Stimulated activated CD8-positive, alpha-beta memory T cell treated with anti-CD3 and anti-CD28 coated beads, Interleukin-4, amount 100 ng/mL, for 24 hours (primary cell): ENCODE results near the gene SPACA6.
"Not testable (repeated sequence)": the region's sequence is repeated elsewhere in the genome, so short reads cannot be mapped to it uniquely, and the experiment has no call there.

Experiments used
- DNase-seq: peaks from one replicate; pipeline ENCODE4 v3.0.0-alpha.2; 2020; ENCODE audit warnings: low read depth

SPACA6 gene

DNA sequence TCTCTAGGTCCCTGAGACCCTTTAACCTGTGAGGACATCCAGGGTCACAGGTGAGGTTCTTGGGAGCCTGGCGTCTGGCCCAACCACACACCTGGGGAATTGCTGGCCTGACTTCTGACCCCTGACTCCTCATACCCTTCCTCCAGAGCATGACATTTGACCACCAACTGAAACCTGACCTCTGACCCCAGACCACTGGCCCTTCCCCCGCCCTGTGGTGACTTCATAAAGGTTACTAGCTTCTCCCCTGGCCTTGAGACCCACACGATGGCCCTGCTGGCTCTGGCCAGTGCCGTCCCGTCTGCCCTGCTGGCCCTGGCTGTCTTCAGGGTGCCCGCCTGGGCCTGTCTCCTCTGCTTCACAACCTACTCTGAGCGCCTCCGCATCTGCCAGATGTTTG, at the start of gene SPACA6:
TSS of gene SPACA6 (plus strand) at position 71 of the 400 bp plus-strand sequence. CDS start at position 268, 197 bp downstream.
- no peak for DNase-seq

- no peak for DNase-seq
Measured at GRCh38 chr19:51644636-51645271, 48.4 kb upstream of the SPACA6 start.

DNA sequence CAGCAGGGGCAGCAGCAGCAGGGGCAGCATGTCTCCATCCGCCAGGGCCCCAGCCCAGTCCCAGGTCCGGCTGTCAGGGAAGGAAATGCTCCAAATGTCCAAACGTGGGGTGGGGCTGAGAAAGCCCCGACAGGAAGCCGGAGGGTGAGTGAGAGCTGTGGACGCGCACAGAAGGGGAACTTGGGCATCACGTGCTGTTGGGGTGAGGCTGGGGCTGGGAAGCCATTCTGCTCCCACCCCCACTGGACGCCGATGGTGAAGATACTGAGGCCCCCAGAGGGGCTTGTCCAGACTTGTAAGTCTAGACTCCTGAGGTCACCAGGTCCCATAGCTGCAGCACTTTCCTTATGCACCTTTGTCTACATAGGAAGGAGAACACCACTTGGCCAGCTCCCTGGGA, 46.4 kb upstream of the SPACA6 start, which contains the start of gene SIGLEC14:
TSS of gene SIGLEC14 (minus strand) at position 96 of the 400 bp plus-strand sequence. CDS start at position 30, 66 bp downstream.
- not testable (repeated sequence) for DNase-seq

GRCh38 chr19:51647318-51647717, 45.8 kb upstream of the SPACA6 start:
- DNase-seq: no peak

DNA sequence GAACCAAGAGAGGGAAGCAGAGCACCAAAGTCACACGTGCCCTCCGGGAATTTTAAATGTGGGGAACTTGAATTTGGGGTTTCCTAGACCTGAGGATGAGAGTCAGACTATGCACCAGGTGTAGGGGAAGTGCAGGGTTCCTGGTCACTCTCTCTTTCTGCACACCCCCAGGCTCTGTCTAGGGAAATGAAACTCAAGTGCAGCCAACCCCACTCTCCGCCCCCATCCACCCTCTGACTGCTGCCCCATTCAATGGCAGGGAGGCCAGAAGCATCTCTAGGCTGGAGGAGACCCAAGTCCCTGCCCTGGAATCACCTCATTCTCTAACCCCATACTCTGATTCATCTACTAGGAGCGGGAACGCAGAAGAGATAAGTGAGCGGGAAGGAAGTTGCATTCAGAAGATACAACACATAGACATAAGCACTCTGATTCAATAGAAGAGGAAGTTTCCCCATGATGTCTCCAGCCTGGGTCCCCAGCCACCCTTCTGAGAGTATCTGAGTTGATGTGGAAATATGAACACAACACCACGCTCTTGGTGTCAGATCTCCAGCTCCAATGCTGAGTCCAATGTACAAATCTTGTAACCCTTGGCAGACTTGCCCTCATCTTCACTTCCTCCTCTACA, 41.8 kb upstream of the SPACA6 start:
- DNase-seq: no peak

DNA sequence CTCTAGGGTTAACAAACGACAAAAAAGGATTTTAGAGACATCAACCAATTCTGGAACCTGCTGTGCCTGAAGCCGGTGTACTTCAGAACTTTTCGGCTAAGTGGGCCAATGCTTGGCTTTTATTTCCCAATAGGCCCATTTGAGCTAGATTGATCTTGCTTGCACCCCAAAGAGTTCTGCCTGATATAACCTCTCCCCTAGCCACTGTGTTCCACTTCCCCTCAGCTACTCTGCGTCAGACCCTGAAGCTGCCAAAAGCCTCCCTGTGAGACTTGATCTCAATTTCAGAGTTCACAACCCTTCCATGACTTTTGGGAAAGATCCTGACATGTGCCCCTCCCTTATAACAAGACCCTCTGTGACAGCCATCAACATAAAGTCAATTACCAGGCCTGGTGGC, 40.9 kb upstream of the SPACA6 start:
- no peak for DNase-seq

- DNase-seq: no peak
Measured at GRCh38 chr19:51653162-51653561, 40.0 kb upstream of the SPACA6 start.

- no peak for DNase-seq
Measured at GRCh38 chr19:51654783-51655182, 38.3 kb upstream of the SPACA6 start.

DNA sequence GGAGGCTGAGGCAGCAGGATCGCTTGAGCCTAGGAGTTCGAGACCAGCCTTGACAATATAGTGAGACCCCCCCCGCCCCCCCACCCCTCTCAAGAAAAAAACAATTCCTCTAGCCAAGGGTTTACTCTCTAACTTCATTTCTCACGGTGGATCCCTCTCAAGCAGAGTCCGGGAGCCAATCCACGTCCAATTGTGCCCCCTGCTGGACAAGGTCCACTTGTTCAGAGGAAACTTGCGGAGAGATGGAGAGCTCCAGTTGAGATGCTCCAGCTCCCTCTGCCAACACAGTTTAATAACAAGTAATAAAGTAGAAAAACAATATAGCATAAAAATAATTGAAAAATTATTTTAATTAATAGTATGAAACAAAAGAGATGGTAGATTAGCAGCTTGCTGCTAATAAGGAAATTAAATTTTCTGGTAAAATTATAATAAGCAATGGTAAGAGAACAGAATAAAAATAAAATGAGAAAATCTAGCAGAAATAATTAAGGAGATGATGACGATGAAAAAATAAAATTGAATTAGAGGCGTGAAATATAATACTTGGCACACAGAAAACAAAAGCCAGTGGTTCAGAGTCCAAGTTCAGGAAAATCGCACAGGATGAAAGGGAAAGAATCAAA, 32.0 kb upstream of the SPACA6 start:
- peak; percentile 56 for DNase-seq

DNA sequence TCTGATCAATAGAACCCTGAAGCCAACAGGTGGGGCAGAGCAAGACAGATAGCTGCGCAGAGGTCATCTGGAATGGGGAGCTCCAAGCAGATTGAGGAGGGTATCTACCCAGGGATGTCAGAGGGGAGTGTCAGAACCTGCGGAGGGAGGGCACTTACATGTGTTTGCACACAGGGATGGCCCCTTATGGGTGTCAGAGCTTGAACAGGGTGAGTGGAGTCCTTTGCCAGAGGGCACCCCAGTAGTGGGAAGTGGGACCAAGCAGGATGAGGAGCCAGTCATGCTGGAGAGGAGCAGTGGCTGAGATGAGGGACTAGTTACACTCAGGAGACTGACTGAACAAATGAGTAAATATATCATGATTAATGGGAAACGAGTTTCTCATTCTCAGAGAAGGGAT, 29.5 kb upstream of the SPACA6 start:
- DNase-seq: no peak

- no peak for DNase-seq
Measured at GRCh38 chr19:51664131-51664530, 29.0 kb upstream of the SPACA6 start.

DNA sequence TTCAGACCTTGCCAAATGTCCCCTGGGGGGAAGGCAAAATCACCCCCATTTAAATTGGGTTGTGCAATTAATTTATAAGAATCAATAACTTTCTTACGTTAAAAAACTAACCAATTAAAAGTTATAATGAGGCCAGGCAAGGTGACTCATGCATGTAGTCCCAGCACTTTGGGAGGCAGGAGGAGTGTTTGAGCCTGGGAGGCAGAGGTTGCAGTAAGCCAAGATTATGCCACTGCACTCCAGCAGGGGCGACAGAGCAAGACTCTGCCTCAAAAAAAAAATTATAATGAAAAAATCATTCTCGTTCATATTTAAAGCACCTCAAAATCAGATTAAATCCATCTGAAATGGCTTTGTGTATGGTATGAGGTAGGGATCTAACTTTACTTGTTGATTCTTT, 28.1 kb upstream of the SPACA6 start:
- DNase-seq: no peak

- DNase-seq: no peak
Measured at GRCh38 chr19:51668216-51668615, 24.9 kb upstream of the SPACA6 start.

GRCh38 chr19:51675911-51676565, 17.1 kb upstream of the SPACA6 start:
- DNase-seq: not testable (repeated sequence)

GRCh38 chr19:51676566-51677083, 16.5 kb upstream of the SPACA6 start:
- no peak for DNase-seq

GRCh38 chr19:51680474-51680873, 12.7 kb upstream of the SPACA6 start:
- DNase-seq: no peak

- DNase-seq: no peak
Measured at GRCh38 chr19:51681286-51681941, 11.7 kb upstream of the SPACA6 start.

DNA sequence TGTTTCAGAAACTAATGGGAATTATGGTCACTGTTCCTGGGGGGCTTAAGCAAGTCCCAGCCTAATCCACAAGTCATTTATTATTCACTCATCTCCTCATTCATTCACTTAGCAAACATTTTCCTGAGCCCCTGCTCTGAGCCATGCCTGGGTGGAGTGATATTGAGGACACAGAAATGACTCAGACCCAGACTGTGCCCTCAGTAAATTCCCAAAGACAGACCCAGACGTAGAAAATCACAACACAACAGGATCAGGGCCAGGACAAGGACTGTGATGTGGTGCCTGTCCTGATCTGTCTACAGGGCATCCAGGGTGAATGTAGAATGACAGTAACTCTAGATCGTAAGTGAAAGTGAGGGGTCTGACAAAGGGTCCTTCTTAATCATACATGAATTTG, 7.0 kb upstream of the SPACA6 start:
- no peak for DNase-seq

GRCh38 chr19:51687791-51688670, 5.1 kb upstream of the SPACA6 start:
- no peak for DNase-seq

- no peak for DNase-seq
Measured at GRCh38 chr19:51688671-51689571, 4.2 kb upstream of the SPACA6 start.
